Heart left ventricle (tissue), 16 donors: ENCODE measurements around the gene TNFRSF1B. TPM values are rescaled to one million over a fixed set of nuclear protein-coding genes. Genes with fewer than 3 reads are reported as not detected.

Experiments
- ATAC-seq, 4 donors: fragments of 200-7000 bp; cut with Tn5 transposase; one replicate each; pipeline ENCODE4 v1.9.1; 2020 to 2022; ENCODE audit warnings: moderate library complexity in 4 of 4, mild to moderate bottlenecking in 3 of 4, moderate number of reproducible peaks in 1 of 4
- DNase-seq, 5 donors: peaks; one replicate each; pipeline ENCODE4 v3.0.0-alpha.2; 2020
- H3K27ac ChIP-seq, 12 donors: fragments of 200-600 bp; sonication (generic) in 4 of 12; one replicate each; pipeline versions ENCODE4 v1.5.0 to v1.8.0; 2016 to 2022; ENCODE audit warnings: mild to moderate bottlenecking in 2 of 12
- H3K27me3 ChIP-seq, 9 donors: fragments of 200-600 bp; sonication (generic) in 2 of 9; one replicate each; pipeline versions ENCODE4 v1.5.1 to v1.8.0; 2016 to 2022; ENCODE audit warnings: mild to moderate bottlenecking in 3 of 9
- H3K36me3 ChIP-seq, 9 donors: fragments of 200-600 bp; sonication (generic) in 2 of 9; one replicate each; pipeline versions ENCODE4 v1.5.0 to v1.8.0; 2018 to 2022; ENCODE audit warnings: mild to moderate bottlenecking in 2 of 9
- H3K4me1 ChIP-seq, 12 donors: fragments of 200-600 bp; sonication (generic) in 4 of 12; one replicate each; pipeline versions ENCODE4 v1.5.0 to v1.8.0; 2016 to 2022; ENCODE audit warnings: mild to moderate bottlenecking in 3 of 12
- H3K4me3 ChIP-seq, 12 donors: fragments of 200-600 bp; sonication (generic) in 4 of 12; one replicate each; pipeline versions ENCODE4 v1.5.0 to v1.8.0; 2017 to 2022; ENCODE audit warnings: mild to moderate bottlenecking in 9 of 12, moderate library complexity in 4 of 12
- H3K9me3 ChIP-seq, 12 donors: fragments of 200-600 bp; sonication (generic) in 4 of 12; one replicate each; pipeline versions ENCODE4 v1.5.0 to v1.8.0; 2016 to 2022; ENCODE audit warnings: mild to moderate bottlenecking in 1 of 12
- CTCF ChIP-seq, 12 donors: fragments of 200-600 bp; sonication (generic) in 4 of 12; IDR thresholded peaks; one replicate each; pipeline versions ENCODE4 v1.5.0 to v1.8.0; 2018 to 2022; ENCODE audit warnings: antibody characterized with exemption in 12 of 12, mild to moderate bottlenecking in 5 of 12
- POLR2A ChIP-seq, 2 donors: fragments of 450-650 bp; IDR thresholded peaks; one replicate each; pipeline ENCODE4 v1.6.1; 2017; ENCODE audit warnings: antibody characterized with exemption in 2 of 2, mild to moderate bottlenecking in 2 of 2, moderate library complexity in 2 of 2
- WGBS, 4 donors: extraction: QIAGEN DNeasy Blood & Tissue Kit in 2 of 4; methylation state at CpG; one replicate each; pipeline versions ENCODE4 v1.1.5 to v1.1.7; 2013 to 2018; 5-methylcytosine and 5-hydroxymethylcytosine counted together
- intact Hi-C, 10 donors: fragments of 100-400 bp; cut with DNase I; formaldehyde crosslinking; loops; one replicate each; pipeline versions ENCODE4 v1.11.1 to v1.14.2; 2022
- polyA plus RNA-seq, 2 donors: library from polyadenylated mRNA; stranded (reverse); fragments of 200-250 nt; gene quantifications; one replicate each; pipeline ENCODE4 v1.2.3, GENCODE V29; 2013
- total RNA-seq, 9 donors: library from RNA; depleted of rRNA in 2 of 9; stranded (reverse); fragments of >200 nt in 2 of 9; fragmentation: NEBNext Ultra II Directional in 3 of 9; extraction: Animal tissue kit (Norgen Biotek cat#: 25700) in 3 of 9; gene quantifications; one replicate each; pipeline versions ENCODE4 v1.1.0 to v1.2.4, GENCODE V29; 2016 to 2023
- donor health status: ischemic (EF 13 %, LVEDD 7.1; RV severe dilation, severe dysfunction).
- donor health status: healthy with polysubstance abuse.
- donor health status: DM: no; HTN: yes; CAD: no.
- donor health status: DM: no; HTN: no; CAD: no.
- donor health status: ischemic (EF 25% LVEDD 6.9; RV normal size, moderate dysfunction).
- donor health status: ischemic (EF 25% LVEDD 5.7; RV mildly dilated, moderate dysfunction).
- donor health status: healthy.
- donor health status: DM: yes; HTN: yes; CAD: no.
- donor health status: ischemic (EF 35%, LVEDD 5.7; RV mildly dilated, moderate dysfunction).
- donor health status: nonischemic (EF 11% LVEDD 7.7; RV severe dilation, severe dysfunction).
- donor health status: DM: yes; HTN: yes; CAD: no.
- donor health status: PGD.
- donor health status: ischemic (EF 29% LVEDD 5.4; RV normal size, mild dysfunction).
- donor health status: nonischemic (EF 23%, LVEDD 6.1; RV moderate dilation, normal function).

TNFRSF1B gene
- total and polyA plus RNA-seq, 11 donors = 8.6 to 71.0 (median 14.9) TPM

- Histone ChIP-seq H3K27ac (peak overlapping the region in 11 of 12 donors; percentile 45 to 96 (median 76)), H3K27me3 (peaks cover 0 to under 1% (median 0%) of the 10 kb centered on the region in 9 donors), H3K9me3 (no peaks in the 10 kb centered on the region), H3K4me3 (peak overlapping the region in 1 of 12 donors; percentile 32), H3K4me1 (peaks cover 8 to 90% (median 63%) of the 10 kb centered on the region in 12 donors), H3K36me3 (peaks cover 0 to 29% (median 0%) of the 10 kb centered on the region in 9 donors)
- 81 to 87% (median 86%) methylated on average over 13 to 14 of the region's 14 CpGs for WGBS, 4 donors
- intact Hi-C loops = no loop called here
- ATAC-seq (no peak), DNase-seq (no peak)
- TF ChIP-seq CTCF (IDR thresholded peaks at IDR 0.05) (no peak), POLR2A (IDR thresholded peaks at IDR 0.05) (no peak)
These were observed 5.5 kb downstream of the TNFRSF1B start for GRCh38 chr1:12172042-12172851.

DNA sequence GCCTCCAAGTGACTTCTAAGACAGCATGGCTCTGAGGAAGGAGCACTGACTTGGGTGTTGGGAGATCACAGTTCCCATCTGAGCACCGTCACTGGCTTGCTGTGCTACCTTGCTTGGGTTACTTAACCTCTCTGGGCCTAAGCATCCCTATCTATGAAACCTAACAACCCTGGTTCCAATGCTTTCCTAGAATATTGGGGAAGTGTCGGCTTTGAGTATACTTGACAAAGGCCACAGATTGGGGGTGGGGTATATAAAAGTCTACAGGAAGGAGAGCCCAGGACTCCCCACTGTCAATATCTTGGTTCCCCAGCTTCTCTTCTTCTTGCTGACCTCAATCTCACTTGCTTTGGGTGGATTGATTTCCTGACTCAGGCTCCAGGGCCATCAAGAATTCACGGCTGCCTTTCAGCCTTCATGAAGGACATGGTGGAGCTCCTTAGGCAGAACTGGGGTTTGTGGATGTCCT is 6.3 kb downstream of the TNFRSF1B start:
- 68 to 84% (median 74%) methylated on average over 3 of the region's 3 CpGs for WGBS, 4 donors
- peak overlapping the region in 4 of 12 donors; percentile 10 to 32 (median 12) for H3K4me3 ChIP-seq
- DNase-seq (no peak), ATAC-seq (no peak)
- peaks cover 14 to 98% (median 70%) of the 10 kb centered on the region in 12 donors for H3K4me1 ChIP-seq
- peak overlapping the region; percentile 45 to 96 (median 74) for H3K27ac ChIP-seq
- H3K27me3 ChIP-seq = no peaks in the 10 kb centered on the region
- TF ChIP-seq POLR2A (IDR thresholded peaks at IDR 0.05) (no peak), CTCF (IDR thresholded peaks at IDR 0.05) (no peak)
- intact Hi-C loops = no loop called here
- H3K36me3 ChIP-seq = peaks cover 0 to 33% (median 0%) of the 10 kb centered on the region in 9 donors
- no peaks in the 10 kb centered on the region for H3K9me3 ChIP-seq

GRCh38 chr1:12173631-12174121 is 6.9 kb downstream of the TNFRSF1B start:
- whole genome bisulfite sequencing, 4 donors = 44 to 51% (median 49%) methylated on average over 8 to 11 of the region's 11 CpGs
- ATAC-seq = peak; percentile 5 to 71 (median 23)
- Histone ChIP-seq H3K27ac (peak overlapping the region; percentile 45 to 96 (median 74)), H3K36me3 (peaks cover 0 to 36% (median 0%) of the 10 kb centered on the region in 9 donors), H3K27me3 (no peaks in the 10 kb centered on the region), H3K4me3 (peak overlapping the region in 4 of 12 donors; percentile 7 to 32 (median 12)), H3K4me1 (peaks cover 16 to 100% (median 75%) of the 10 kb centered on the region in 12 donors), H3K9me3 (no peaks in the 10 kb centered on the region)
- TF ChIP-seq CTCF (IDR thresholded peaks at IDR 0.05) (no peak), POLR2A (IDR thresholded peaks at IDR 0.05) (no peak)
- intact Hi-C loops = no loop called here
- DNase-seq = peak; percentile 67 to 82 (median 70)
